Left renal cortex interstitium (tissue), 4 donors: ENCODE measurements around the gene SDE2. TPM values are rescaled to one million over a fixed set of nuclear protein-coding genes. Genes with fewer than 3 reads are reported as not detected.
A peak's percentile ranks its signal among the peaks of the same experiment; 100 is the strongest.

Experiments
- DNase-seq, 4 donors: peaks; one replicate each; pipeline ENCODE4 v3.0.0-alpha.2; 2013; ENCODE audit warnings: low read depth in 4 of 4, low spot score in 2 of 4, missing footprints in 1 of 4
- polyA plus RNA-seq, 4 donors: library from polyadenylated mRNA; unstranded; fragments of 120-200 nt; gene quantifications; one replicate each; pipeline ENCODE4 v1.2.1, GENCODE V29; 2013; ENCODE audit not compliant: insufficient read length in 4 of 4

Gene SDE2
- polyA plus RNA-seq = 10 to 100 TPM; 19.2 to 23.2 (median 21.7) TPM

- DNase-seq = peak; percentile 91 to 98 (median 96)
These were observed at the start of gene SDE2 for GRCh38 chr1:225999227-225999911. SDE2 (minus strand) TSS chr1:225999343; CDS start chr1:225999312, 31 bp downstream.

GRCh38 chr1:226048886-226049285 is 49.7 kb upstream of the SDE2 start:
- no peak for DNase-seq

- DNase-seq = no peak
These were observed 48.4 kb upstream of the SDE2 start for GRCh38 chr1:226047495-226047894.

- no peak for DNase-seq
These were observed 47.1 kb upstream of the SDE2 start for GRCh38 chr1:226046240-226046639.

GRCh38 chr1:226044514-226045101 is 45.5 kb upstream of the SDE2 start:
- no peak for DNase-seq

GRCh38 chr1:226041419-226041818 is 42.3 kb upstream of the SDE2 start:
- DNase-seq = no peak

- DNase-seq = no peak
These were observed 39.5 kb upstream of the SDE2 start for GRCh38 chr1:226038661-226039060.

- no peak for DNase-seq
These were observed 36.8 kb upstream of the SDE2 start for GRCh38 chr1:226035915-226036314.

- DNase-seq = no peak
These were observed 35.3 kb upstream of the SDE2 start for GRCh38 chr1:226034482-226034881.

GRCh38 chr1:226033991-226034390 is 34.8 kb upstream of the SDE2 start:
- DNase-seq = no peak

GRCh38 chr1:226033582-226033981 is 34.4 kb upstream of the SDE2 start:
- no peak for DNase-seq

- no peak for DNase-seq
These were observed 30.6 kb upstream of the SDE2 start for GRCh38 chr1:226029568-226030225.

GRCh38 chr1:226029093-226029496 is 30.0 kb upstream of the SDE2 start:
- DNase-seq = no peak

- DNase-seq = no peak
These were observed 28.5 kb upstream of the SDE2 start for GRCh38 chr1:226027538-226028217.

GRCh38 chr1:226026833-226027232 is 27.7 kb upstream of the SDE2 start:
- DNase-seq = no peak

- DNase-seq = no peak
These were observed 24.6 kb upstream of the SDE2 start for GRCh38 chr1:226023735-226024134.

- no peak for DNase-seq
These were observed 22.7 kb upstream of the SDE2 start for GRCh38 chr1:226021801-226022200.

- no peak for DNase-seq
These were observed 22.3 kb upstream of the SDE2 start for GRCh38 chr1:226021401-226021800.

GRCh38 chr1:226019572-226019971 is 20.4 kb upstream of the SDE2 start:
- DNase-seq = no peak

GRCh38 chr1:226017070-226017469 is 17.9 kb upstream of the SDE2 start:
- no peak for DNase-seq

- DNase-seq = no peak
These were observed 10.5 kb upstream of the SDE2 start for GRCh38 chr1:226009650-226010044.
